GM21360 (cell line): ENCODE measurements around the gene LRRIQ4.

ENCODE experiments used
- ATAC-seq: cut with Tn5 transposase; IDR thresholded peaks from one replicate; pipeline ENCODE4 v1.9.1; 2021; ENCODE audit warnings: mild to moderate bottlenecking, moderate library complexity; ENCODE audit not compliant: unreplicated experiment

Gene LRRIQ4

DNA sequence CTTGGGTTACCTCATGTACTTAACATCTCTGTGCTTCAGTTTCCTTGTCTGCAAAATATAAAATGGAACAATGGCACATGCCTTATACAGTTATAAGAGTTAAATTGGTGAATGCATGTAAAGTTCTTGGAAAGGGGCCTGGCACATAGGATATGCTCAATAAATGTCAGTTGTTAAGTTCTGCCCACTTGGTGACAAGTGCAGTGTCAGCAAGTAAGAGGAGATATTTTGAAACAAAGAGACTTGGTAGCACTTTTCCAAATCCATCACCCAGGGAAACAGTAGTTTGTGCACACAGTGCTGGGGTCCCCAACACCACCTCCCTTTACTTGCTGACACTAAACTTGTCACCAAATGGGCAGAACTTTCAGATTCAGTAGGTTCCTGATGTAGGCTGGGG, 37.9 kb downstream of the LRRIQ4 start:
- no peak for ATAC-seq

DNA sequence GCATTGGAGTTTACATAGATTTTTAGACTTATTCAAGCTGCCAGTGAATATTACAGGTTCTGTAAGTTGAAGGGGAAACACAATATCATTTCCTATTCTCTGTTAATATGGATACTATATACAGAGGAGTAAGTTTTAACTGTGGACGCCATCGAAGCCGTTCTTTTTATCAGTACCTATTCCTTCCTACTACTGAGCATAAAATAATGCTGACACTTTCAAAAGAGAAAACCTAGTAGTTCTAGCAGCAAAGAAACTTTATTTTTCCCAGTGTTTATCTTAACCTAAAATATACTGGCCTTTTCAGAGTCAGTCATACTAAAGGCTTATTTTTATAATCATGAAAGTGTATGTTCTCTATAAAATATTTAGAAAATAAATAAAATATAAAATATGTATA, 42.8 kb downstream of the LRRIQ4 start:
- ATAC-seq, result no peak

DNA sequence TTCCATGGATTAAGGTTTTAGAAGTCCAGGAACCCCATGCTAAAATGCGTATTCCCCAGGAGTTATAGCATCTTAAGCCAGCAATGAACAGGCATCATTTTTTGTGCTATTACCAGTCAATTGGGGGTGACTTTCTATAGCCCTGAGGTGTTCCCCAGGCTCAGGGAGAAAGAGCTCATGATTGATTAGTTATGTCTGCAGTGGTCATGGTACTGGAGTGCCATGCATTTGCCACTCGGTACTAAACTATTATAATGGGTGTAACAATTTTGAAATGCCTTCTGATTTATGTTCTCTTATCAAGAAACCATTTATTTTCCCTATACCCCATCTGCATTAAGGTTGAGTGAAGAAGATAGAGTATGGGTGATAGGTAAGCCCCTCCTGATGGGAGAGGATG, 45.1 kb downstream of the LRRIQ4 start:
- no peak for ATAC-seq

DNA sequence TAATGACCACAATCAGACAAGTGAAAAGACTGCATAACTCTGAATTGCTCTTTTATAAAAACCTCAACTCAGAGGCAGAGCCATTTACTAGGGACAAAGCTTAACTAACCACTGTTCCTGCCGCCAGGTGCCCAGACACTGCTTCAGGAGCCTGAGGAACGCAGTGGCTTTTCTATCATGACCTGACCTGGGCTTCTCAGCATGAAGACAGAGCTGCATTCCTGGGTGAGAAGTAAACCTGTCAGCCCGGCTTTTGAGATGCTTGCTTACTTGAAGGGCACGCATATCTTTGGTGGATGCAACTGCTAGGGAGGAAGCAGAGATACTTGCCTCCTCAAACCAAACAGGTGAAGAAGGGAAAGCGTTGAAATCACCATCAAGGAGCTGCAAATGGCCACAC, 49.2 kb downstream of the LRRIQ4 start:
- ATAC-seq, result no peak

DNA sequence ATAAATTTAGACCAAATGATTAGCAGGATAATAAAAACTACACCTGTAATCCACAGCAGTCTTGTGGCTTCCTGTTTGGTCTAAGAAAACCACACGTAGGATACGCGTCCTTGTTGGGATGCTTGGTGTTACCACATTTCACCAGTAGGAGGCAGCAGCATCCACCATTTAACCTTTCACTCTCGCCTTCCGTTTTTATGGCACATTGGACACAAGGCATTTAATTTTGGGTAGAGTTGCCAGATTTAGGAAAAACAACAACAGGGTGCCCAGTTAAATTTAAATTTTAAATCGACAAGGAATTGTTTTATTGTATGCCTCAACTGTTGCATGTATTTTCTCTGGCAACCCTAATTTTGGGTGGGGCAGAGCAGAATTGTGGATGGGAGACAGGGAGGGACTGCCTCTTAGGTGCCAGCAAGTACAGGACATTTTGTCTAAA, 50.8 kb downstream of the LRRIQ4 start:
- no peak for ATAC-seq

DNA sequence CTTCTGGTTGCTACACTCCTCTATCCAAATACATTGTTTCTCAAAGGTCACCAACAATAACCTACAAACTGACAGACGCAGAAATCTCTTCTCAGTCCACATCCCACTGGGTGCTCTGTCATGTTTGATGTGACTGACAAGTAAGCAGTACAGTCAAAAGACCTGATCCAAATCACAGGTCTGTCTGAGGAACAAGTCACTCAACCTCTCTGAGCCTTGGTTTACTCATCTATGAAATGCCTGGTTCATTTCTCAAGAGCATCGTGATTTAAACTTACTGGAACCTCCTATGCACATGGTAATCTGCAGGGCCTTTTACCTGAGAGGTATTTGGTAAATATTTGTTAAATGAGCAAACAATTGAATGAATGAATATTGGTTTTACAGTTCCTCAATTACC, 51.6 kb downstream of the LRRIQ4 start:
- no peak for ATAC-seq

DNA sequence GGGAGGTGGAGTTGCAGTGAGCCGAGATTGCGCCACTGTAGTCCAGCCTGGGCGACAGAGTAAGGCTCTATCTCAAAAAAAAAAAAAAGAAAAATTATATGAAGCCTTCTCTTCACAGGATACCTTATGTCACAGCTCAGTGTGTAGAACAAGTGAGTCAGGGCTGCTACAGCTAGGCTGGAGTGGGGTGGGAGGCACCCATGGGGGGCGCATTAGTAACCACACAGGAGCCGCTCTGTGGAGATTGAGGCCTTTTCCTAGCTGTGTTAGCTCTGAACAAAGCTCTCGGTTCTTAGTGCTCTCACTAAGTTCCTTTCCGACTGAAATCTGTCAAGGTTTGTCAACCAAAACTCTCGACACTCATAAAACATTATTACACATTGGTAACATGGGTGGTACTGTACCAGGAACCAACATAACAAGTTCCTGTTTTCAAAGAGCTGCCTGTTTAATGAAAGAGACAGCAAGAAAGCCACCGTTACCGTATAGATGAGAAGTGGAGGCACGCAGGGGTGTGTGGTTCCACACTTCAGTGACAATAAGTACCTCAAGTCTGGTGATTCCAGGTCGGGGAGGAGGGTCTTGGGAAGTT, 52.6 kb downstream of the LRRIQ4 start:
- peak; percentile 49 for ATAC-seq

DNA sequence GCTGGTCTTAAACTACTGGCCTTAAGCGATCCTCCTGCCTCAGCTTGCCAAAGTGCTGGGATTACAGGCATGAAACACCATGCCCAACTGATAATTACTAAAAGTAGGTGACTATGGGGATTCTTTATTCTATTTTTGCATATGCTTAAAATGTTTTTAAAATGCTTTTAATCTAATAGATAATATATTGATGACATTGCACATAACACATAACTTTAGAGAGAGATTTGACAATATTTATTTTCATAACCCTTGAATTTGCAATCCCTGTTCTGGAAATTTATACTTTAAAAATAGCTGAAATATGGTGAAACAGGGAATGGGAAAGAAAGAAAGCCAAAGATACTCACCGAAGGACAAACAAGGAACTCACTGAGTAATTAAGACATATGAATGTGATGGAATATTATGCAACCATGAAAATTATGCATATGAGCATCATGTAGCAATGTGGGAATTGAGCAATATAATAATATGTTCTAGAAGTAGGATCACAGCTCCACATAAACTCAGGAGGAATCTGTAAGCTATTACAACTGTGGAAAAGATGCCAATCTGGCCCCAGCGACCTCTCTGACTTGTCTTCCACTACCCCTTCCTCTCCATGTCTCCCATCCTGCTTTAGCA, 55.0 kb downstream of the LRRIQ4 start:
- ATAC-seq, result no peak

DNA sequence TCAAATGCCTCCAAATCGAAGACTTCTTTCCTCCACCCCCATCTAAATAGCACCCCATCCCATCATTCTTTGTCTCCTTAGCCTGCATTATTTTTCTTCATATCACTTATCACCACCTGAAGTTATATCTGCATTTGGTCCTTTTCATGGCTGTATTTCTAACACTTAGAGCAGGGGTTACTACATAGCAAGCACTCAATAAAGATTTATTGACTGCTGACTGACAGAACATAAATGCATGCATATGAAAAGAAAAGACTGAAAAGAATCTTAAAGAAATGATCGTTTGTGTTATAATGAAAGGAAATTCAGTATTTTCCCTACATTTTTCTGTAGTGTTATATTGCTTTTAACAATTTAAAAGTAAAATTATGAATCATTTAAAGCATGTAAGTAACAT, 55.7 kb downstream of the LRRIQ4 start:
- ATAC-seq, result no peak

DNA sequence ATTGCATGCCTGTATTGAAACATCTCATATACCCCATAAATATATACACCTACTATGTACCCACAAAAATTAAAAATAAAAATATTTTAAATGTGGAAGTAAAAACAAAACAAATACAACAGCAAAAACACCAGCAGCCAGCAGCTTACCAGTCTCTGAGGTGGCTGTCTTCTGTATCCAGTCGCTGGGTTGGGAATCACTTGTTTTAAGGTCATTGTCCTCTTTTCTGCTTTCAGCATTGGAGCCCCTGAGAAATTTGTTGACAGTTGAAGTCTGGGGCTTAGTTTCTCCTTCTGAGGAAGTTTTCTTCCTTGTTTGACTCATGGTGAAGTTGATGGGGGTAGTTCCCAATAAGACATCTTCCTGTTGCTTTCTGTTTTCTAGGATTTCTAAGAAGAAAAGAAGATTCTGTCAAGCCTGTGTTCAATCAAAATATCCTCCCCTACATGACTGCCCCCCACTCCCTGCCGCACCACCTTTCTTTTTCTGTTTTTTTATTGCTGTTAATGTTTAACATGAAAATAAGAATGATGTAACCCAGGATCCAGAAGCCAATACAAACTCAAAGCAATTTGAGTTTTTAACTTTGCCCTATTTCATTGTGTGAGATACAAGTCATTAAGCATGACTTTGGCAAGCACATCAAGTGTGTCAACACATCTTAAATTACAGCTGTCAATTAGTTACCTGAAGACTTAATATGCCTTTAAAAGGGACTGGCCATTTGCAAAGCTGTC, 57.0 kb downstream of the LRRIQ4 start, which contains the start of gene LRRC31:
Gene LRRC31 (minus strand): TSS at position 452 of the 737 bp plus-strand sequence. CDS start 128 bp downstream, at position 324.
- no peak for ATAC-seq

DNA sequence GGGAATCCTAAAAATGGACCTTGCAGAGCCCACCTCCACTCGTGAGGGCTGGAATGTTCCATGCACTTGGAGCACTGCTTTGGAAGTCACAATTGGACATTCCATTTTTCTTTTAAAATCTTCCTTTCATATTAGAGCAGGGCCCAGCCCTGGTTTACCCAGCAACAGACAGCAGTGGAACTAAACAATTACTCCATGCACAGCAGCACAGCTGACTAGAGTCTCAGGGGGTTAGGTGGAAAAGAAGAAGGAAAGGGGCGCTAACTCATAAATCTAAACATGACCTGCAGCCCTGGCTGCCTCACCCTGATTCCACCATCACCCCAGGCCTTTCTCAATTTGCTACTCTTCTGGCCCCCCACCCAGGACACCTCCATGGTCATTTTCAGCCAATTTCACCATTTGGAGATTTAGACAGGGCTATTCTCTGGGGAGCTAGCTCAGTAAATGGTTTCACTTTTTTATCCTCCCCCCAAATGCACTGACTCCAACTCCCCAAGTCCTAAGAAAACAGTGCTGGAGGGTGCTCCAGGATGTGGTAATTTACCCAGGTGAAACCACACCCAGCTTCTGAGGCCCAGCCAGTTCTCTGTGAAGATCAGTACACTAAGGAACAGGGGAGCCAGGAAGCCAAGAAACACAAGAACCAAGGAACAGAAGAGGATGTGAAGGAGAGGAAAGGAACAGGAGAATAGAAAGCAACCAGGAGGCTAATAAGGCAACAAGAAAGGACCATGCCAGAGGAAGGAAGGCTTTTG, 58.6 kb downstream of the LRRIQ4 start:
- no peak for ATAC-seq

DNA sequence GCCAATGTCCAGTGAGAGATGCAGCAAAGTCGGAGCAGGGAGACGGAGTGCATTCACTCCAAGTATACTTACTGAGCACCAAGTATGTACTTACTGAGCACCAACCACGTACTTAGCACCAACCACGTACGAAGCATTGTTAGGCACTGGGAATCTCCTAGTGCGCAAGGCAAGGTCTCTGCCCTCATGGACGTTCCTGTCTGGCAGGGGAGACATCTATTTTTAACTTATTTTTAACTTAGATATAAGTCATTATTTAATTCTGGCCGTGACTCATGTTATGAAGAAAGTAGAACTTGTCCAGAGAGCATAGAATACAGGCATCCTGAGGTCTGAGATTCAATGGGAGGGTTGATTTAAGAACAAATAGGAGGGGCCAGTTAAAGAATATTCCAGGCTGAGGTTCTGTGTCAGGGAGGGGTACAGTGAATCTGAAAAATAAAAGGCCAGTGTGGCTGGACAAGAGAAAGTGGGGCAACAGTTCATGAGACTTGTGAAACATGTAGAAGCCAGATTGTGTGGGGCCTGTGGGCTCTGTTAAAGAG, 66.4 kb downstream of the LRRIQ4 start:
- no peak for ATAC-seq

DNA sequence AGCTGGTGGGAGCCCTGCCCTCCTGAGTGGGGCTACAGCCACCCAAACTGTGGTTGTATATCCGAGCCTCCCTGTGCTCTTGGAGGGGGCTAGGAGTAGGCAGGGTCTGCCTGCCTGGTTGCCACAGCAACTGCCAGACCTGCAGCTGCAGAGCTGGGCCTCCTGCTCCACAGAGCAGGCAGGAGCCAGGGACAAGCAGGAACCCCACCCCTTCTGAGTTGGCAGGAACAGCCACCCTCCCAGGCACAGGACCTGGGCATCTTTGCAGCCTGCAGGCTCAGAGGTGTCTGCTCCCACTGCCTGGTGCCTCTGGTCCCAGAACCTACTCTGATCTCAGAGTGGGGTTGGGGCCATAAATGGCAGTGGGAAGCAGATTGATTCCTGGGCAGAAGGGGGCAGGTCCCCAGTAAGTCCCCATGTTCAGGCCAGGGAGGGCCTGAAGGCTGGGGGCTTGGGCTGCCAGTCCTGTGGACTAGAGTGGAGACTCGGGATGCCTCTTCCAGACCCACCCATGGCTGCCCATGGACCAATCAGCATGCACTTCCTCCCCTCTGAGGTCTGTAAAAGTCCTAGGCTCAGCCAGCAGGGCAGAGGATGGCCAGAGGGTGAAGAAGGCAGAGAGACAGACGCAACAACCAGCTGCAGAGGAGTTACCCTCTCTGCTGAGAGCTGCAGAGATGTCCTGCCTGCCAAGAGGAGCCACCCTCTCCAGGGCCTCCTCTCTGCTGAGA, 67.3 kb downstream of the LRRIQ4 start:
- no peak for ATAC-seq

DNA sequence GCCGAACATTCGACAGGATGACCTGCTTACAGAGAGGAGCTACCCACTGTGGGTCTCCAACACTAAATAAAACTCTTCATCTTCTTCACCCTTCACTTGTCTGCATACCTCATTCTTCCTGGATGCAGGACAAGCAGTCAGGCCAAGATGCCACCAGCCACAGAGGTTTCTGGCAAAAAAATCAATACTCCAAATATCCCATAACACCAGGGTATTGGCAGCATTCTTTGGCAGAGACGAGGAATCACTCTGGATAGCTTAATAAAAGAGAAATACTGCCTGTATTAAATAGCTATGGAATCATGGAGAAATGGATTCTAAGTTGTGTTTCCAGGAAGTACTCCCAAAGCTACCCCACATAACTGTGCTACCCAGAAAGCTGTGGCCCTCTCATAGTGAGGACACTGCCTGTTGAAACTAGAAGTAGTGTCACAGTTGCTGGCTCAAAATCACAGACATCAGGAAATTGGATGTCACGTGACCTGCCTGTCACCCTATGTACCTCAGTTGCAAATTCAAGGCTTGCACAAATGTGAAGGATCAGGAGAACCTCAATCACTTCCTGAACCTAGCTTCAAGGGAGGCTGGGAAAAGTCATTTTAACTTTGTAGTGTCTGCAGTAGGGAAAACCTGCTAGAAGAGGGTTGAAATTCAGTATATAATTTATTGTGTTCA, 68.0 kb downstream of the LRRIQ4 start:
- no peak for ATAC-seq

DNA sequence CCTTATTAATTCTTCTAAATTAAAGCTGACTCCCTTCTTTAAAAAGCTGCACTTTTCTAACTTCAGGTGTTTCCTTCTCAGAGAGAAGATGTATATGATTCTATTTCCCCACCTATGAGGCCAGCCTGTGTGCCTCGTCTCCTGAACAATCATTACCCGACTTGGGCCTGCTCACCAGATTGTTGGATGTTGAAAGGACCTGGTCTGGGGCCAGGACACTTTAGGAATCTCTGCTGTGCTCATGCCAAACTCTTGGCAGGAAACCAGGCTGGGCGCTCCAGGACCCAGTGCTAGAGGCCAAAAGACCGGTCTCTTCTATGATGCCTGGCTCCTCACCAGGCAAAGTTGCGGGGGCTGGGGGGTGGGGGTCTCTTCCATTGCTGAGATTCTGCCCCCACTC, 74.0 kb downstream of the LRRIQ4 start:
- ATAC-seq, result no peak
